ENCODE results near the gene HOXA1.

The HOXA1 gene

DNA sequence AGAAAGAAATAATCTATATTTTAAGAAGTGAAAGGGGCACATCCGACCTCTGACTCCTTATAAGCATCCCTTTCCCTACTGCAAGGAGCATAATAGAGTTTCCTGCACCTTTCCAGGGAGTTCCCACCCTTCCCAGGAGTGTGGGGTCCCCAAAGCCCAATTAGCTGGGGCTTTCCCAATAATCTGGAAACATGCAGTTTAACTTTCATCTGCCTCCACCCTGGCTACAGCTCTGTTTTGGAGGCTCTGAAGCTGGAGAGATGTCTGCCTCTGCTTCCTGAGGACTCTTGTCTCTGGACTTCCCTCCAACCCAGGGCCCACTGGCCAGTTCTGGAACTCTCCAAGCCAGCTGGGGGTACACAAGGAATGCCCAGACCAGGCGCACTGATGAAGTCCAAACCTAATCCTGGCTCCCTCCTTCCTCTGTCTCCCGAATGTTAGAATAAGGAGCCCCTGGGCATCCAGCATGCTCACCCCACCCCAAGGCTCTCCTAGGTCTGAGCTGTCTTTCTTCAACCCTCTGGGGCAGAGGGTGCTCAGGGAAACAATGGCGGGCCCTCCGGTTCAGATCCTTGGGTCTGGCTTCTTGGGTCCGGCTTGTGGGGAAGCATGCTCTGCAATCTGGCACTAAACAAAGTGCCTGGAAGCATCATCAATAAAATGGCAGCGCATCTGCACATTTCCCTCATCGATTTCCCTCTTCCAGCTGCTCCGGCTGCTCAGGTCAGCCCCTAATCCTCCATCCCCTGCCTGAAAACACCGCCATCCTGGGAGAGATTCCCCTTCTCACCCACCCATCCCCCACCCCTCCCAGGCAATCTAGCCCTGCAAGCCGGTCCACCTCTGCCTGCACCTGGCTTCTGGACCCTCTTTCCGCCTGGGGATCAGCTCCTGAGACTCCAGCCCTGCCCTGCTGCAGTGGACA is 21.4 kb upstream of the HOXA1 start:
- DNase-seq (ENCODE audit: low read depth in 2 of 2): no peak

- DNase-seq (ENCODE audit: low read depth in 2 of 2): no peak
Measured at GRCh38 chr7:27116031-27116961, 20.5 kb upstream of the HOXA1 start.

DNA sequence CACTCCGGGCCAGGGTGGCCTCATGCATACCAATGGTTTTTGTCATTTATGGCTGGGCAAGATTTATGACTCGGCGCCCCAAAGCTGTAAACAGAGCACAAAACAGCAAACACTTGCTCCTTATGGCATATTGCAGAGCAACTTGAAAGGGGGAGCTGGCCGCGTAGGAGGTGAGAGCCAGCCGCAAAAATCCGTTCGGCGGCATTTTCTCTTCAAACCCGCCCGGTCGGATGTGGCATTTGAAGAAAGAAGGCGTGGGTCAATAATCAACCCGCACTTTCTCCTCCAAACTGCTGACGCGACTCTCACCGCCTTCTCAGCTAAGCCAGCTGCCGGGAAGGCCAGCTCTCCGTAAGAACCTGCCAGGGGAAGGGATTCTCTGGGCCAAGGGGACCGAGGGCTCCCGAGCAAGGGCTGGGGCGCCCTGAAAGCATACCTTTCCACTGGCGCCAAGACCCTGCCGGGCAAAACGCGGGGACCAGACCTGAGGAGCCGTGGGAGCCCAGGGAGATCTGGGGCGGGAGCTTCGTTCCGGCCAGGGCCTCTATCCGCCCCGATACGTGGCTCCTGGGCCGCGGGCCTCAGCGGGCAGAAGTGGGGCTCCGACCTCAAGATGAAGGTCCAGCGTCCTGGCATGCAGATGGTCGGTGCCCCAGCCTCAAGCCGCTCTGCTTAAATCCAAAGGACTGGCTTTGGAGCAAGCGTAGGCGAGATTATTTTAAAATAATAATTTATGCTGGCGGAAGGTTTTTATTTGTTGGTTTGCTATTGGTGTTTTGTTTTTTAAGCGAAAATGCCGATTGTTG is 19.6 kb upstream of the HOXA1 start:
- DNase-seq (ENCODE audit: low read depth in 2 of 2): no peak

DNA sequence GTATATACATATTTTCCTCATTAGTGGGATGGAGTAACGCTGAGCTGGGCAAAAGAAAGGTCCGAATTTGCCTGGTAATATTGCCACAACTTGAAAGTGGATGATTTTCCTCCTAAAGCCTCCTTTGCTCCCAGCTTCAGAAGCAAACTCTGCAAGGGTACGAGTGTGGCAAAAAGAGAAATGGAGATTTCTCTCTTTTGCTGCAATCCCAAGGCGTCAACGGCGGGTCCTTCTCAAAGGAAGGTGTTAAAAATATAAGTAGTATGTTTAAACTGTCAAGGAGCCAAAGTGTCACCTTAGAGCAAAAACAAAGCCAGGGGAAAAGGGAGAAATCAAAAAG is 19.1 kb upstream of the HOXA1 start:
- DNase-seq (ENCODE audit: low read depth in 2 of 2): no peak

- DNase-seq (ENCODE audit: low read depth in 2 of 2): no peak
Measured at GRCh38 chr7:27113991-27114769, 18.4 kb upstream of the HOXA1 start.

GRCh38 chr7:27112955-27113949 is 17.5 kb upstream of the HOXA1 start:
- no peak for DNase-seq (ENCODE audit: low read depth in 2 of 2)

DNA sequence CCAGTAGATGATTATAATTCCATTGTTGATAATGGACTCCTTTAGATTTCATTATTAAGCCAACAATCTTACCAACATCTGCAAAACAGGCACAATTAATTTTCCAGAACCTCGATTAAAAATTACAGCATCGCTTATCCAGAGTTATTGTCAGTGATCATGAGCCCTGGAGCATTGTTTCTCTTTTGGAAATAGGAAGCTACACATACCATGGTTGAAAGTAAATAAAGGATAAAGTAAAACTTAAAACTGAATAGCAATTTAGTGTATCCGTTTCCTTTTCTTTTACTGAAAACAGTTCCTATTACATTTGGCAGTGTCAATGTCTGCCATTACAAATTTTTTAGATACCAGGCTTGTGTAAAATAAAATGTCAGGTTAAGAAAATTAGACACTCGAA is 16.6 kb upstream of the HOXA1 start:
- no peak for DNase-seq (ENCODE audit: low read depth in 2 of 2)

- no peak for DNase-seq (ENCODE audit: low read depth in 2 of 2)
Measured at GRCh38 chr7:27111751-27112277, 16.0 kb upstream of the HOXA1 start.

- no peak for DNase-seq (ENCODE audit: low read depth in 2 of 2)
Measured at GRCh38 chr7:27111042-27111750, 15.4 kb upstream of the HOXA1 start.

- DNase-seq (ENCODE audit: low read depth in 2 of 2): no peak
Measured at GRCh38 chr7:27110186-27111031, 14.6 kb upstream of the HOXA1 start.

DNA sequence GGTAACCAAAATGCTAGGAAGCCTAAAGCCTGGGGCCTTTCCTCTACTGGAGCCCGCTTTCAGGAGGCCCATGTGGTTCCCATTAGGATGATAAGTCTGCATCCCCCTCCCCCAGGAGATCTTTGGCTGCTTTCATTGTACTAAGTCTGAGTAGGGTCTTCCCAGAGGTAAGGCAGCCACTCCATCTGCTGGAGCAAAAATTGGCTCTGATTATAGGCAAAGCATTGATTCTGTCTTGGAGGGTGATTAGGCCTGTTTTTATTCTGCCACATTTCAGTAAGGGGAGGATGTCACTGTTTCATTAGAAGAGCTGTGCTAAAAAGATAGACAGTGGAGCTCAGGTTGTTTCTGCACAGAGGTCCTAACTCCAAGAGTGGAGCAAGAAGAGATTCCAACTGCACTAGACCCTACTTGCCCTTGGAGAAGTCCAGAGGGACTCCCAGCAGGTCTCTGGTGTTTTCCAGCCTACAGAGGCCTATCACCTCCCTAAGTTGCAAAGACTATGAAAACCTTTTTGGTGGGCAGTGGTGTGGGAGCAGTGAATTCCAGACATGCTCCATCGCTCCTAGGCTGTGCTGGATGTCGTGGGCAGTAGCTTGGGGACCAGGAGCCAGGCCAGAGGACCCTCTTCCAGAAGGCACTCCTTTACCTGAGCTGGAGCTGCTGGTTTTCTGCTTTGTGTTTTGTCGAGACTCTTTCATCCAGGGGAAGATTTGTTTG is 13.8 kb upstream of the HOXA1 start:
- no peak for DNase-seq (ENCODE audit: low read depth in 2 of 2)

DNA sequence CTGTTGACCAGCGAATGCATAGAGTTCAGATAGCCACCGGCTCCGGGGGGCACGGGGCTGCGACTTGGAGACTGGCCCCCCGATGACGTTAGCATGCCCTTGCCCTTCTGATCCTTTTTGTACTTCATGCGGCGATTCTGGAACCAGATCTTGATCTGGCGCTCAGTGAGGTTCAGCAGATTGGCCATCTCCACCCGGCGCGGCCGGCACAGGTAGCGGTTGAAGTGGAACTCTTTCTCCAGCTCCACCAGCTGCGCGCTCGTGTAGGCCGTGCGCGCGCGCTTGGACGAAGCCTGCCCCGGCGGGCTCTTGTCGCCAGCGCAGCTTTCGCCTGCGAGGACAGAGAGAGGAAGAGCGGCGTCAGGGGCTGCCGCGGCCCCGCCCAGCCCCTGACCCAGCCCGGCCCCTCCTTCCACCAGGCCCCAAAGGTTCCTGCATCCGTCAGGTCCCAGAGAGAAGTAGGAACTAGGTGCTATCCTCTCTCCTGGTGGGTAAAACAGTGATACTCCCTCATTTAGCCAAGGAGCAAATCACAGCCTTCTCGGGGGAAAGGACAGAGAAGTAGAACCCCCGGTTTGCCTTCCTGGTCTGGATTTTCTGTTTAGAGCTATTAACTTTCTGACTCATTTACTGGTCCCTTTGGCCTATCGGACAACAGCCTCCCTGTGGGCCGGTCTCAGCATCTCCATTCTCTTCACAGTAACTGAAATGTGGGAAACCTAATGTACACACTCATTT is 12.8 kb upstream of the HOXA1 start:
- no peak for DNase-seq (ENCODE audit: low read depth in 2 of 2)

DNA sequence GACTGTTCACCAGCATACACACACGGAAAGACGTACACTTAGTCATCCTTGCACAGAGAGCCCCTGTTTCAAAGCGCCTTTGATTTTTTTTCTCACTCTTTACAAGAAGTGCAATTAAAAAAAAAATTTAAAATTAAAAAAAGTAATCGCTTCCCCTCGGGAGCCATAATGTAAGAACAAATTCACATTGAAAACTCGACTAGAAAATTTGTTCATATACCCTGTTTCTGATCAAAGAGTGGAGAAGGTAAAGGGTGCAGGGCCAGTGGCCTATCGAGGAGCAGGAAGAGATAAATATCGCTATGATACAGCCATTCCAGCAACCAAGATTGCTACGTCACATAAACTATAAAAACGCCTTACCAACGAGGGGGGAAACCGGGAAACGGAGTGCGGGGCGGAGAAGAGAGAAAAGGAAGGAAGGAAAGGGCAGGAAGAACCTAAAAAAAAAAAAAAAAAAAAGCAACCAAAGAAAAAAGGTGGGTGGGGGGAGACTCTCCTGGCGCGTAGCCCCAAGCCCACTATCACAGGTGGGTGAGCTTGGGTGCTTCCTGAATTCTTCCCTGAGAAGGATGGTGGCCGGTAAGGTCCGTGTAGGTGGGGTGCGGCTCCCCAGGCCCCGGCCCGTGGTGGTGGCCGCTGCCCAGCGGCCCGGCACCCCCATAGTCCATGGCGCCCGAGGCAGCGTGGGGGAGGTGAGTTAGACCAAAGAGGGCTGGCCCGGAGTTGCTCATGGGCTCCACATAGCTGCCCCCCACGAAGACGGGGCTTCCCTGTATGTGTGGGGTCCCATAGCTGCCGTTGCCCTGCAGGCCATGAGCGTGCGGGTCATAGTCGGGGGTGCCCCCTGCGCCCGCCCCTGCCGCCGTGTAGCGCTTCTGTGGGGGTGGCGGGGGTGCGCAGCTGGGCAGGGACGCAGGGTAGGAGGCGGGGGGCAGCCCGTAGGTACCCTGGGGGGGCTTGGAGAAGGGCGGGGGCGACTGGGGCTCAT is 11.9 kb upstream of the HOXA1 start:
- no peak for DNase-seq (ENCODE audit: low read depth in 2 of 2)

DNA sequence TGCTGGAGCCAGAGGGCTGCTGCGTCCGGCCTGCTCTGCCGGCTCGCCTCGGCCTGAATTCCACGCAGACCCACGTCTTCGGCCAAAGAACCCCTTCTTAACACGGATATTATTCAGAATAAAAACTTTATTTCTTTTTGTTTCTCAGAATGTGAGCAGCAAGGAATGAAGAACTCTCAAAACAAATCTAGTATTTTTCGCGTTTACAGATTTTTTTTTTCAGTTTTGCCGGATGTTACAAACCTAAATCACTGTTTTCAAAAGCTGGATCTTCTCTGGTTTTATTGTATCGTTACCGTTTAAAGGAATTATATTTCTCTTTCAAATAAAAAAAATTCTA is 11.1 kb upstream of the HOXA1 start:
- no peak for DNase-seq (ENCODE audit: low read depth in 2 of 2)

- no peak for DNase-seq (ENCODE audit: low read depth in 2 of 2)
Measured at GRCh38 chr7:27106181-27106900, 10.5 kb upstream of the HOXA1 start.
